CD4-positive, alpha-beta T cell treated with Interleukin-12 subunit alpha and Interleukin-12 subunit beta, for 1 hour (primary cell): ENCODE measurements around the gene IL17REL.
A peak's percentile ranks its signal among the peaks of the same experiment; 100 is the strongest.

ENCODE experiments used
- DNase-seq: peaks from one replicate; pipeline ENCODE4 v3.0.0-alpha.2; 2020

The IL17REL gene

DNA sequence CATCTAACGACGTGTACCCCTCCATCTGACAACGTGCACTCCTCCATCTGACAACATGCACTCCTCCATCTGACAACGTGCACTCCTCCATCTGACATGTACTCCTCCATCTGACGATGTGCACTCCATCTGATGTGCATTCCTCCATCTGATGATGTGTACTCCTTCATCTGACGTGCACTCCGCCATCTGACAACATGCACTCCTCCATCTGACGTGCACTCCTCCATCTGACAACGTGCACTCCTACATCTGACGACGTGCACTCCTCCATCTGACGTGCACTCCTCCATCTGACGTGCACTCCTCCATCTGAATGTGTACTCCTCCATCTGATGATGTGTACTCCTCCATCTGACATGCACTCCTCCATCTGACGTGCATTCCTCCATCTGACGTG, 8.0 kb upstream of the IL17REL start:
- no peak for DNase-seq

DNA sequence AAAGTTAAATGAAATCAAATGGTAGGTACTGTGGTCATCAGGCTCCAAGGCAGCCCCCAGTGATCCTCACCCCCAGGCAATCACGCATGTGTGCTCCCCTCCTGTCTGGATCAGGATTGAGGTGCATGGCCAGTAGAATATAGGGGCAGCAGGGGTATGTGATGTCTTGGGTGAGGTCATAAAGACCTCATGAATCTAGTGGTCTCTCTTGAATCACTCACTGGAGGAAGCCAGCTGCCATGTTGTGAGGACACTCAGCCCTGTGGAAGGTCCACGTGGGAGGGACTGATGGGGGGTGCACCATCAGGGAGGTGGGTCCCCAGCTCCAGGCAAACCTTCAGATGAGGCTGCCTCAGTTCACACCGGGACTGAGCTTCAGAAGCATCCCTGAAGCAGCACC, 6.8 kb upstream of the IL17REL start:
- DNase-seq: no peak

DNA sequence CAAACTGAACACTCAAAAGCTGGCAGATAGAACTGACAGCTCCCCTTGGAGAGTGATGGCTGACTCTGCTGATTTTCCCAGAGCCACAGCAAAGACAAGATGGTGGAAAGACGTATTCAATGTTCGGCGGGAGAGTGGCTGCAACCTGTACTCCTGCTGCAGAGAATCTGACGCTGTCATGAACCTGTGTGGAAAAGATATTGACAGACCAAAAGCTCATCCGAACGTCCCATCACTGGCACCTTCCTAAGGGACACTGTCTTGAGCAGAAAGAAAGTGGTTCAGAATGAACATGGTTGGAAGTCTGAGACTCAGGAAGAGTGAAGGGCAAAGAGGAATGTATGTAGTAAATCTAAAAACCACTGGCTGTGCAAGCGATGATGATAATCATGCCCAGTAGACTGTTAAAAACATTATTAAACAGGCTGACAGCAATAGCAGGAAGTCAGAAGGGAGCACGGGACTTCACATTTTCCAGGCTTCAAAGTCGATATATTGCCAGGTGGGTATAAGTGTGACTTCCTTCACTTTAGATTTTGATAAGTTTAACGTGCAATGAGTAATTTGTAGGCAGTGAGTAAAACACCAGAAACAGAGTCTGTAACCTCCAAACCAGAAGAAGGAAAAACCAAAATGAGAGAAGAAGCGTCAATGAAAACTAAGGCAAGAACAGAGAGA, 6.2 kb upstream of the IL17REL start:
- peak; percentile 55 for DNase-seq

GRCh38 chr22:50017701-50018224, 5.2 kb upstream of the IL17REL start:
- DNase-seq: no peak

DNA sequence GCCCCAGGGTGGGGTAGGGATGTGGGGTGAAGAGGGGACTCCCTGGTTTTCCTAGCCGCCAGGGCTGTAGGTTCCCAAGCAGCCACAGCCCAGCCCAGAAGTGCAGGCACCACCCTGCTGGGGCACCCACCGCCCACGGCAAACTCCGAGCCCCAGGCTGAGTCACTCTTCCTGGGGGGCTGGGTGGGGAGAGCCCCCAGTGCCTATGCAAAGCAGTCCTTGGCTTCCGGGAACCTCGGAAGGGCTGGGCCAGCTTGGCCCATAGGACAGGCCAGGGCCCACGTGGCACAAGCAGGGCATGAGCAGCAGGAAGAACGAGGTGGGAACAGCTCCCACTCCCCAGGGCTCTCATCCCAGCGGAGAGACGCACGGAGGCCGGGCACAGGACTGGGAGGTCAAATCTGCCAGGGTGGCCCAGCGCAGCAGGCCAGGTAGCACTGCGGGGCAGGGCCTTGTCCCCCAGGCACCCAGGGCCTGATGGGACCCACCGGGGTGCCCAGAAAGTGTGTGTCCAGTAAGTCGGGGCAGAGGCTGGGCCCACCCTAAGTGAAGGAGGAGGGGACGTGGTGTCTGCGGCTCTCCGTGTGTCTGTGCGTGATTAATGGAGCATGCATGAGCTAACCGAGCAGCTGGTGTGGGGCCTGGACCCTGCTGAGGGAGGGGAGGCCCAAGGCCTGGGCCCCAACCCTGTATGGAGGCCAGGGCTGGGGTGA, 4.6 kb upstream of the IL17REL start:
- peak; percentile 53 for DNase-seq

DNA sequence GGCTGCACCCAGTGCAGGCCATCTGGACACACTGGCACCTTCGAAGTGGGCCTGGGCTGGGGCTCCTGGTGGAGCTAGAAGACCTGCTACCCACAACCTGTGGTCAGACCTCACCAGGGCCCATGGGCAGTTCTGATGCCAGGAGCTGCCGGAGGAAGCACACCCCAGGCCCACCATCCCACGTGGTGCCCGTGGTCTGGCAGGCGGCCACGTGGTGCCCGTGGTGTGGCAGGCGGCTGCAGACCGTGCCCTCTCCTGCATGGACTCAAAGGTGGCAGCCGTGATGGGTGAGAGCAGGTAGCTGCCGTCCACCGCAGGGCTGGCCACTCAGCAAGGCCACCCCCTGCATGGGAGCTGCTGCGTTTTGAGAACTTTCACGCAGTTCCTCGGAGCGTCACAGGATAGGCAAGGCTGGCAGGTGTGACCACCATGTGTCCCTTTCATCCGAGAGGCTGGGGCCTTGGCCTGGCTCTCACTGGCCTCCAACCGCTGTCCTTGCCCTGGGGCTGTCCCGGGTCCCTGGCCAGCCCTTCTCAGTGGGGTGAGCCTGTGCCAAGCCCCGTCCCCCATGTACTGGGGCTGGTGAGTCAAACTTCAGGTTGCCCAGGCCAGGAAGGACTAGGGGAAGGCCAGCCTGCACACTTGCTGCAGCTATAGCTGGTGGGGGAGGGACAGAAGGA, 3.9 kb upstream of the IL17REL start:
- no peak for DNase-seq

DNA sequence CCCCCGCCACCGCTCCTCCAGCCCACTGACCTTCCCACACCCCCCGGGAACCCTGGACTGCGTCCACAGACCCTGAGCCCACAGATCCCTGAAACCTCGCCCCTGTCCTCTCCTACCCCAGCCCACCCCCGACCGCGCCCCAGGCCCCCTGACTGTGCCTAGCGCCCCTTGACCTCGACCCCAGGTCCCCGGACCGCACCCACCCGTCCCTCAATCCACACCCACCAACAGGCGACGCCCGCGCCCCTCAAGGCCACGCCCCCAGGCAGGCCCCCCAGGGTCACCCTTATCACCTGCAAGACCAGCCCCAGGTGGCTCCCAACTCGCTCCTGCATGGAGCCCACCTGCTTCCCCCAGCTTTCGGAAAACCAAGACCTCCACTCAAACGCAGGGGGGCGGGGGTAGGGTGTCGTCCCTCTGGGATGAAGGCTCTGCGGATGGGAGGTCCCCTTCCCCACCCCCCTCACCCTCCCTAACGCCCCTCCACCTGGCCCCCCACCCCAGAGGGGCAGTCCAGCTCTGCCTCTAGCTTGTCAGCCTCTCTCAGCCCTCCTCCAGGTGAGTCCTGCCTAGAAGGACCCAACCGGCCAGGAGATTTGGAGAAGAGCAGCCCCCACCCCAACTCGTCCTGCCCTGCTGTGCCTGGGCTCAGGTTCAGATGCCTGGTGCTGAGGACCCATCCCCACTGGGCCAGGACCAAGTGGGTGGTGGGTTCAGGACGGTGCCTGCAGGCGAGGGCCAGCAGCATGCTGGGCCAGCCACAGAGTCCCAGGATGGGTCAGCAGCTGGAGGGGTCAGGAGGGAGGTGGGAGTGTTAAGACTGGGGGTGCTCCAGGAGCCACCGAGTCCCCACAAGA, 3.1 kb upstream of the IL17REL start:
- no peak for DNase-seq

DNA sequence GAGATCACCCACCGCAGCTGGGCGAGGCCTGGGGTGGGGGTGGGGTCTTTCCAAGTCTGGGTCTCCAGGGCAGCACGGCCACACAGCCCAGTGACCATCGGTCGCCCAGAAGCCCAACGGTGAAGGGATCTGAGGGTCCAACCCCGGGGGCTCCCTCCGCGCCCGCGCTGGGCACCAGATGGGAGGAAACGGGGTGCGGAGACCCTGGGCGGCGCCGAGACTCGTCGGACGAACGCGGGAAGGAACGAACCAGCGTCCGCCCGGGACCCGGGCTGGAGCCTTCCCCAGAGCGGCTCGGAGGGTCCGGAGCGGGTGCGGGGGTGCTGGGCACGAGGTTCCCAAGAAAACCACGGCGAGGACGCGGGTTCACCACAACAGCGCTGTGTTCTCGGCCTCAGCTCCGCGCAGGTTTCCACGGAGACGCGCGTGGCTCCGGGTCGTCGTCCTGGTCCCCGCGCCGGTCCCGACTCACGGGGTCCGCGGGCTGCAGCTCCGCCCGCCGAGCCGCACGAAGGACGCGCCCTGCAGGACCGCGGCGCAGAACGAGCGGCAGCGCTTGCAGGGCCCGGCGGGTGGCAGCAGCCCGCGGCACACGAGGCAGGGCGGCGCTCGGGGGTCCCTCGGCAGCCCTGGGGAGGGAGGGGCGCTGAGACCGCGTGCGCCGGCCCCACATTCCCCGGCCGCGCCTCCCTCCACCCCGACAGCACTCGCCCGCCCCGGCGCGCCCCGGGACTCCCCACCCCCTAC, 2.3 kb upstream of the IL17REL start:
- DNase-seq: peak; percentile 30

DNA sequence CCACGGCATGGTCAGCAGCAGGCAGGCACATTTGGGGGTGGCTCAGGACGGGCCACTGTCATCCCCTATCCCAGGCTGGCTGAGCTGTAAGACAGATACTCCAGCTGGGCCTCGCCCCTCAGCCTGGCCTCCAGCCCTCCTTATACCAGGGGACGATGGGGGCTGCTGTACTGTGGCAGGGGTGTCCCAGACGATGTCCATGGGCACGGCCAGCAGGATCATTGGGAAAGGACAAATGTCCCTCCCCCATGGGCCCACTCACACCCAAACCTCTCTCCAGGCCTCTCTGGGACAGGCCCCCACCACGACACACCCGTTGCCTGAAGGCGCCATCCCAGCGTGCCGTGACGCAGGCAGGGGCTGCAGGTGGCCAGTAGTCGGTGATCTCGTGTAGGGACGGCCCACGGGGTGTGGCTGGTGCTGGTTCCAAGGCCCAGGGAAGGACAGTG, 1.5 kb upstream of the IL17REL start:
- no peak for DNase-seq

GRCh38 chr22:50011447-50012210, 936 bp downstream of the IL17REL start:
- no peak for DNase-seq

- peak; percentile 83 for DNase-seq
Observed at GRCh38 chr22:50010676-50011446, 1.7 kb downstream of the IL17REL start.

DNA sequence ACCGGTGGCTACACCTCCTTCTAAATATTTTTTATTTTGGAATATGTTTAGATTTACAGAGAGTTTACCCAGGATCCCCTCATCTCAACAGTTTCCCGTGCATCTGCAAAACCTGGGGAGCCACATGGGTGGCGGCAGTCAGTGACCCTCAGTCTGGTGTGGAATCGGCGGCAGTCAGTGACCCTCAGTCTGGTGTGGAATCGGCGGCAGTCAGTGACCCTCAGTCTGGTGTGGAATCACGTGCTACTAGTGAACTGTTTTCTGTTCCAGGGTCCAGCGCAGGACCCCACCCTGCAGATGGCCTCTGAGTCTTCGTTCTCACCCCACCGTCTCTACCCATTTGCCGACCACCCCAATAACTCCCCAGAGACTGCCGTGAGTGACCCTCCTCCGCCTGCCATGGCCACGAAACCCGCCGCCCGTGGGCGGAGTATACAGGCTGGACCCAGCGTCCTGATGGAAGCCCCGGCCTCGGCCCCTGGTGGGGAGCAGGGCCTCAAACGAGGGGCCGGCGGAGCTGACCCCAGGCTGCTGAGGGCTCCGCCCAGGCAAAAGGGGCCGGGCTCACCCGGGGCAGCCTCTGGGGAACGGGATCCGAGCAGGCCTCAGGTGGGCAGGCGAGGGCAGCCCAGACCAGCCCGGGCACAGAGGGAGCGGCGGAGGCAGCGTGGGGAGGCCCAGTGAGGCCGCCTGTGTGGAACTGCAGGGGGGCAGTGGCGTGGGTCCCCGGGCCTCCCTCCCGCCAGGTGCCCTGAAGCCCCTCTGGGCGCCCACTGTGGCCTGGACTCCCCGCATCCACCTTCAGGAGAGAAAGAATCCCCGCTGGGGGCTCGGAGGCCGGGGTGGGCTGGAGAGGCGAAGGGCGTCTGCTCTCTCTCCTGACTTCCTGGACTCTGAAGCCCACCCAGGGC, 2.5 kb downstream of the IL17REL start:
- DNase-seq: no peak

DNA sequence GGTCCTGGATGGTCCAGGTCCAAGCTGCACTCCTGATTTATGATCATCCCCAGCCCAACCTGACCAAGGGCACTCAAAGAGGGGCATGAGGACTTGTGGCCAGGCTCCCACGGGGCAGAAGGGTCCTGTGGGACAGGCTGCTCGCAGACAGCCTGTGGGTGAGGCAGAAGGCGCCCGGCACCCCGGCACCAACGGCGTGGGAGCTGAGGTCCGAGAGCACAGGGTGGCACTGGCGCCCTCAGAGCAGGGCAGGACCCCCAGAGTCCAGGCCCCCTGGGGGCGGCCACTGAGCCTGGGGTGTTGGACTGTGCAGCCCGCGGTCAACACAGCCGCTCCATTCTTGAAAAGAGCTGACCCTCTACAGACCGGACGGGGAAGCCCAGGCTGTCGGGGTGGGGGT, 3.3 kb downstream of the IL17REL start:
- no peak for DNase-seq

- no peak for DNase-seq
Observed at GRCh38 chr22:50008151-50009040, 4.2 kb downstream of the IL17REL start.

DNA sequence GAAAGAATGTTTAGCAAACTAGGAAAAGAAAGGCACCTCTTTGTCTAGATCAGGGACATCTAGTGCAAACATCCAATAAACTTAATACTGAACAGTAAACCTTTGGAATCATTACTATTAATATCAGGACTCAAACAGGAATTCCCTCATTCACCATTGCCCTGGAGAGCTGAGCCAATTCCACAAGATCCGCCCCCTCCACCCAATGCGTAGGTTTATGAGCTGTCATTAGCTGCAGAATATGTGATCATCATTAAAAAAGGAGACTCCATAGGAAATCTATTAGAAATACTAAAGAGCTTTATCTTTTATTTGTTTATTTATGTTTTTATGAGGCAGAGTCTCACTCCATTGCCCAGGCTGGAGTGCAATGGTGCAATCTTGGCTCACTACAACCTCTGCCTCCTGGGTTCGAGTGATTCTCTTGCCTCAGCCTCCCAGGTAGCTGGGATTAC, 5.5 kb downstream of the IL17REL start:
- DNase-seq: no peak

DNA sequence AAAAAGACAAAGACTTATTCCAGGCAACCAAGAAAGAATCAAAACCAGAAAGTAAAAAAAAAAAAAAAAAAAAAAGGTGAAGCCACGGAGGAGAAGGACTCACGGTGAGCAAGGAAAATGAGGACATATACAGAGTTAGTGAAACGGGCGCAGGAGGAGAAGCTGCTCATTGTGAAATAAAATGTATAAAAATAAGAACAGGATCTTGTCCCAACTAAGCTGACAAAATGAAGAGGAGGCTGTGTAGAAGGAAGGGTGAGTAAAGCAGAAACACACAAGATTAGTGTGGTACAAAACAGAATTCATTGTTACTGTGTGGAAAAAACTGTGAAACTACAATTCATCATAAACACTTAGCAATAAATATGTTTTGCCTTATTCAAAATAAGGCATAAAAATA, 7.6 kb downstream of the IL17REL start:
- DNase-seq: no peak

GRCh38 chr22:50002791-50003190, 9.8 kb downstream of the IL17REL start:
- no peak for DNase-seq
